Thyroid gland (tissue), 4 donors: ENCODE data around the gene MRC1. TPM values are rescaled to one million over a fixed set of nuclear protein-coding genes. Genes with fewer than 3 reads are reported as not detected.

Source experiments
- DNase-seq, 2 donors: peaks; one replicate each; pipeline ENCODE4 v3.0.0-alpha.2; 2019
- H3K27ac ChIP-seq, 3 donors: fragments of 200-600 bp; sonication (generic); 1 replicate in 2 of 3; 2 replicates in 1 of 3; pipeline ENCODE4 v1.5.1; 2016 to 2019; ENCODE audit warnings: mild to moderate bottlenecking in 1 of 3, moderate library complexity in 1 of 3
- H3K27me3 ChIP-seq: fragments of 200-600 bp; sonication (generic); one replicate; pipeline ENCODE4 v1.5.1; 2019
- H3K36me3 ChIP-seq, 2 donors: fragments of 200-600 bp; sonication (generic); one replicate each; pipeline ENCODE4 v1.5.1; 2016 to 2019
- H3K4me1 ChIP-seq, 2 donors: fragments of 200-600 bp; sonication (generic); one replicate each; pipeline ENCODE4 v1.5.1; 2017 to 2019
- H3K4me3 ChIP-seq, 3 donors: fragments of 200-600 bp; sonication (generic); replicated peaks in 1 of 3; 1 replicate in 2 of 3; 2 replicates in 1 of 3; pipeline ENCODE4 v1.5.1; 2016; ENCODE audit warnings: mild to moderate bottlenecking in 1 of 3
- H3K9me3 ChIP-seq: fragments of 200-600 bp; sonication (generic); one replicate; pipeline ENCODE4 v1.5.1; 2017
- CTCF ChIP-seq, 6 experiments: fragments of 200-600 bp in 3 of 6; fragments of 450-650 bp in 3 of 6; sonication (generic) in 3 of 6; IDR thresholded peaks; one replicate each; pipeline ENCODE4 v1.5.1; 2016 to 2019; ENCODE audit warnings: antibody characterized with exemption in 6 of 6, mild to moderate bottlenecking in 2 of 6, inconsistent platforms in 1 of 6, moderate library complexity in 1 of 6
- POLR2A ChIP-seq, 2 donors: fragments of 450-650 bp; IDR thresholded peaks; one replicate each; pipeline ENCODE4 v1.6.1; 2017; ENCODE audit warnings: antibody characterized with exemption in 2 of 2, mild to moderate bottlenecking in 2 of 2, moderate library complexity in 1 of 2
- WGBS, 2 donors: methylation state at CpG; one replicate each; pipeline ENCODE4 v1.1.5; 2017; 5-methylcytosine and 5-hydroxymethylcytosine counted together
- intact Hi-C: fragments of 100-400 bp; cut with DNase I; formaldehyde crosslinking; loops from one replicate; pipeline ENCODE4 v1.15.1; 2023
- total RNA-seq, 4 donors: library from RNA; depleted of rRNA; stranded (reverse); fragments of >200 nt; gene quantifications; one replicate each; pipeline ENCODE4 v1.2.3, GENCODE V29; 2016

Gene MRC1
- total RNA-seq, 4 donors from 2014 or later, result 11.8 to 73.4 (median 36.8) TPM

- intact Hi-C loops, result no loop called here
- Histone ChIP-seq H3K4me3 (no peak overlapping the region), H3K27me3 (no peaks in the 10 kb centered on the region), H3K9me3 (no peaks in the 10 kb centered on the region), H3K27ac (no peak overlapping the region), H3K36me3 (no peaks in the 10 kb centered on the region), H3K4me1 (no peaks in the 10 kb centered on the region)
- no peak for DNase-seq
- TF ChIP-seq CTCF (IDR thresholded peaks at IDR 0.05) (no peak), POLR2A (IDR thresholded peaks at IDR 0.05) (no peak)
- 57 to 66% methylated on average over 9 of the region's 9 CpGs for WGBS, 2 donors
These were observed 29.0 kb downstream of the MRC1 start for GRCh38 chr10:17838080-17838648.

- DNase-seq, result no peak
- Histone ChIP-seq H3K9me3 (no peaks in the 10 kb centered on the region), H3K4me1 (no peaks in the 10 kb centered on the region), H3K4me3 (no peak overlapping the region), H3K27ac (no peak overlapping the region), H3K36me3 (no peaks in the 10 kb centered on the region), H3K27me3 (no peaks in the 10 kb centered on the region)
- intact Hi-C loops, result no loop called here
- WGBS, 2 donors, result 93% methylated on average over 1 of the region's 1 CpG
- no peak for TF ChIP-seq CTCF (IDR thresholded peaks at IDR 0.05)
- no peak for TF ChIP-seq POLR2A (IDR thresholded peaks at IDR 0.05)
These were observed 31.9 kb downstream of the MRC1 start for GRCh38 chr10:17841050-17841449.

- TF ChIP-seq POLR2A (IDR thresholded peaks at IDR 0.05) (no peak), CTCF (IDR thresholded peaks at IDR 0.05) (no peak)
- H3K36me3 ChIP-seq, result no peaks in the 10 kb centered on the region
- no peaks in the 10 kb centered on the region for H3K9me3 ChIP-seq
- WGBS, 2 donors, result 86 to 88% methylated on average over 5 of the region's 5 CpGs
- no peak overlapping the region for H3K27ac ChIP-seq
- DNase-seq, result no peak
- no peak overlapping the region for H3K4me3 ChIP-seq
- intact Hi-C loops, result no loop called here
- no peaks in the 10 kb centered on the region for H3K4me1 ChIP-seq
- no peaks in the 10 kb centered on the region for H3K27me3 ChIP-seq
These were observed 33.5 kb downstream of the MRC1 start for GRCh38 chr10:17842641-17843040.

GRCh38 chr10:17847585-17848296 is 38.6 kb downstream of the MRC1 start:
- Histone ChIP-seq H3K4me1 (no peaks in the 10 kb centered on the region), H3K36me3 (no peaks in the 10 kb centered on the region), H3K27me3 (no peaks in the 10 kb centered on the region), H3K27ac (no peak overlapping the region), H3K9me3 (no peaks in the 10 kb centered on the region), H3K4me3 (no peak overlapping the region)
- intact Hi-C loops, result loop anchor here (5.0 kb wide), 1 partner anchor 370 kb away; no protein-coding TSS in a partner anchor
- 63 to 69% methylated on average over 5 of the region's 5 CpGs for WGBS, 2 donors
- TF ChIP-seq POLR2A (IDR thresholded peaks at IDR 0.05) (no peak), CTCF (IDR thresholded peaks at IDR 0.05) (peak in 3 of 6 experiments; percentile 32 to 69 (median 51))
- no peak for DNase-seq

GRCh38 chr10:17848646-17849045 is 39.5 kb downstream of the MRC1 start:
- DNase-seq, result no peak
- intact Hi-C loops, result loop anchor here (5.0 kb wide), 1 partner anchor 369 kb away; no protein-coding TSS in a partner anchor
- 83 to 87% methylated on average over 5 of the region's 5 CpGs for WGBS, 2 donors

More at GRCh38 chr10:17848646-17849045, 39.5 kb downstream of the MRC1 start:
- TF ChIP-seq CTCF (IDR thresholded peaks at IDR 0.05) (no peak), POLR2A (IDR thresholded peaks at IDR 0.05) (no peak)
- Histone ChIP-seq H3K27me3 (no peaks in the 10 kb centered on the region), H3K36me3 (no peaks in the 10 kb centered on the region), H3K4me1 (no peaks in the 10 kb centered on the region), H3K27ac (no peak overlapping the region), H3K4me3 (no peak overlapping the region), H3K9me3 (no peaks in the 10 kb centered on the region)
